ENCODE results near the gene NOC3L.

GRCh38 chr10:94334857-94335256 is 27.9 kb downstream of the NOC3L start:
- no peak for TF ChIP-seq POLR2A (IDR thresholded peaks at IDR 0.05; ENCODE audit: low read length)
- TF ChIP-seq GATA1 (IDR thresholded peaks at IDR 0.05; ENCODE audit: low read depth, low read length): no peak

Measured in erythroblast (primary cell).